H1 (cell line): ENCODE data around the gene DEUP1. TPM values are rescaled to one million over a fixed set of nuclear protein-coding genes. Genes with fewer than 3 reads are reported as not detected.

Experiments
- CTCF ChIA-PET: fragments of 300-600 bp; sonication (Branson Sonifier 250); formaldehyde crosslinking; loops from one replicate; lab custom pipeline; 2021; ENCODE audit not compliant: partially characterized antibody; lab: Charles Lee
- POLR2A ChIA-PET: fragments of 300-600 bp; sonication (Branson Sonifier 250); formaldehyde crosslinking; loops from one replicate; lab custom pipeline; 2021; ENCODE audit warnings: inconsistent platforms; ENCODE audit not compliant: partially characterized antibody; lab: Charles Lee
- DNase-seq, 2 experiments: peaks; one replicate each; pipeline versions ENCODE4 v3.0.0 to v3.0.0-alpha.2; 2010 to 2022; ENCODE audit warnings: low spot score in 2 of 2, low read depth in 1 of 2, mixed read lengths in 1 of 2
- FAIRE-seq: peaks from 2 replicates; lab custom pipeline; 2011; peaks lifted over from hg19 to GRCh38; lab: Jason Lieb, UNC
- H2AFZ ChIP-seq: 2 replicates; pipeline ENCODE4 v1.8.1; 2012; ENCODE audit warnings: low read length, inconsistent platforms
- H2AK5ac ChIP-seq: 2 replicates; pipeline ENCODE4 v1.6.1; 2013; ENCODE audit warnings: low read depth, low read length
- H2BK120ac ChIP-seq: replicated peaks from 2 replicates; pipeline ENCODE3; 2013; ENCODE audit warnings: low read depth, low read length, inconsistent platforms
- H2BK12ac ChIP-seq: 2 replicates; pipeline ENCODE4 v1.6.1; 2013; ENCODE audit warnings: low read depth, low read length
- H2BK15ac ChIP-seq: 2 replicates; pipeline ENCODE4 v1.6.1; 2013; ENCODE audit warnings: low read length
- H2BK20ac ChIP-seq: 2 replicates; pipeline ENCODE4 v1.6.1; 2013; ENCODE audit warnings: low read length
- H2BK5ac ChIP-seq: 2 replicates; pipeline ENCODE4 v1.6.1; 2013; ENCODE audit warnings: low read depth, low read length
- H3K14ac ChIP-seq: 2 replicates; pipeline ENCODE4 v1.6.1; 2013; ENCODE audit warnings: inconsistent platforms; ENCODE audit not compliant: insufficient read length
- H3K18ac ChIP-seq: 2 replicates; pipeline ENCODE4 v1.6.1; 2013; ENCODE audit warnings: low read length; ENCODE audit errors: extremely low read depth
- H3K23ac ChIP-seq: 2 replicates; pipeline ENCODE4 v1.6.1; 2013; ENCODE audit warnings: inconsistent platforms; ENCODE audit not compliant: insufficient read length
- H3K23me2 ChIP-seq: 2 replicates; pipeline ENCODE4 v1.6.1; 2013; ENCODE audit warnings: low read depth, low read length
- H3K27ac ChIP-seq: 2 replicates; pipeline ENCODE4 v1.6.1; 2011; ENCODE audit warnings: low read depth, low read length, inconsistent platforms
- H3K27me3 ChIP-seq, 4 experiments: replicated peaks in 1 of 4; 1 replicate in 1 of 4; 2 replicates in 3 of 4; pipeline versions ENCODE4 v1.6.1 to v1.8.1; 2011 to 2013; ENCODE audit warnings: low read length in 3 of 4, mild to moderate bottlenecking in 3 of 4, inconsistent platforms in 2 of 4, mixed read lengths in 2 of 4, moderate library complexity in 1 of 4; ENCODE audit not compliant: control insufficient read depth in 3 of 4, insufficient read depth in 3 of 4; ENCODE audit errors: extremely low read depth in 1 of 4
- H3K36me3 ChIP-seq, 4 experiments: 2 replicates each; pipeline versions ENCODE4 v1.6.1 to v1.8.1; 2011 to 2013; ENCODE audit warnings: mild to moderate bottlenecking in 4 of 4, low read length in 3 of 4, moderate library complexity in 2 of 4, control low read depth in 1 of 4, inconsistent platforms in 1 of 4; ENCODE audit not compliant: insufficient read depth in 4 of 4, control insufficient read depth in 2 of 4
- H3K4ac ChIP-seq: replicated peaks from 2 replicates; pipeline ENCODE3; 2013; ENCODE audit warnings: low read length, low read depth, mixed read lengths, inconsistent platforms; ENCODE audit not compliant: insufficient read length
- H3K4me1 ChIP-seq, 4 experiments: replicated peaks in 1 of 4; 1 replicate in 1 of 4; 2 replicates in 3 of 4; pipeline versions ENCODE4 v1.6.1 to v1.8.1; 2011 to 2013; ENCODE audit warnings: low read length in 3 of 4, inconsistent platforms in 2 of 4, mixed read lengths in 1 of 4; ENCODE audit not compliant: insufficient read depth in 4 of 4, control insufficient read depth in 3 of 4
- H3K4me2 ChIP-seq, 2 experiments: 2 replicates each; pipeline versions ENCODE4 v1.6.1 to v1.8.1; 2011 to 2013; ENCODE audit warnings: low read depth in 2 of 2, low read length in 2 of 2, control low read depth in 1 of 2, inconsistent platforms in 1 of 2, mild to moderate bottlenecking in 1 of 2; ENCODE audit not compliant: insufficient read depth in 1 of 2
- H3K4me3 ChIP-seq, 4 experiments: fragments of 200-600, 300-600 bp in 1 of 4; sonication (generic), shearing (Covaris generic), sonication (Bioruptor Twin) in 1 of 4; 2 replicates each; pipeline versions ENCODE4 v1.5.1 to v1.8.1; 2011 to 2016; ENCODE audit warnings: low read length in 4 of 4, low read depth in 3 of 4, control low read depth in 2 of 4, inconsistent platforms in 2 of 4, mild to moderate bottlenecking in 2 of 4, mixed read lengths in 1 of 4, moderate library complexity in 1 of 4; ENCODE audit not compliant: insufficient read depth in 2 of 4; ENCODE audit errors: extremely low read depth in 1 of 4
- H3K56ac ChIP-seq: replicated peaks from 2 replicates; pipeline ENCODE3; 2013; ENCODE audit warnings: low read depth, mild to moderate bottlenecking, mixed read lengths, low read length, inconsistent platforms; ENCODE audit not compliant: insufficient read length
- H3K79me1 ChIP-seq: 2 replicates; pipeline ENCODE4 v1.6.1; 2013; ENCODE audit warnings: low read depth, low read length, control low read depth
- H3K79me2 ChIP-seq, 2 experiments: 2 replicates each; pipeline versions ENCODE4 v1.6.1 to v1.8.1; 2012 to 2013; ENCODE audit warnings: low read length in 2 of 2, mild to moderate bottlenecking in 2 of 2, inconsistent platforms in 1 of 2; ENCODE audit not compliant: insufficient read depth in 2 of 2, control insufficient read depth in 1 of 2
- H3K9ac ChIP-seq, 4 experiments: replicated peaks in 1 of 4; 1 replicate in 1 of 4; 2 replicates in 3 of 4; pipeline versions ENCODE4 v1.6.1 to v1.8.1; 2011 to 2013; ENCODE audit warnings: low read depth in 3 of 4, low read length in 3 of 4, control low read depth in 2 of 4, mild to moderate bottlenecking in 2 of 4, moderate library complexity in 2 of 4, inconsistent platforms in 1 of 4; ENCODE audit errors: extremely low read depth in 1 of 4
- H3K9me3 ChIP-seq, 2 experiments: 2 replicates each; pipeline versions ENCODE4 v1.6.1 to v1.8.1; 2012 to 2013; ENCODE audit warnings: mild to moderate bottlenecking in 2 of 2, moderate library complexity in 2 of 2, control low read depth in 1 of 2, inconsistent platforms in 1 of 2, low read depth in 1 of 2, low read length in 1 of 2, mixed read lengths in 1 of 2; ENCODE audit not compliant: insufficient read depth in 2 of 2
- H4K20me1 ChIP-seq, 2 experiments: replicated peaks in 1 of 2; 2 replicates each; pipeline versions ENCODE3 to v1.8.1; 2011 to 2013; ENCODE audit warnings: inconsistent platforms in 2 of 2, low read length in 2 of 2, mild to moderate bottlenecking in 1 of 2; ENCODE audit not compliant: insufficient read depth in 2 of 2, control insufficient read depth in 1 of 2
- H4K5ac ChIP-seq: 2 replicates; pipeline ENCODE4 v1.6.1; 2013; ENCODE audit warnings: low read length, low read depth, mixed read lengths, inconsistent platforms; ENCODE audit not compliant: insufficient read length
- H4K8ac ChIP-seq: 2 replicates; pipeline ENCODE4 v1.8.0; 2013; ENCODE audit warnings: mild to moderate bottlenecking, moderate library complexity, low read length, inconsistent platforms; ENCODE audit not compliant: insufficient read depth; ENCODE audit errors: extremely low read depth
- H4K91ac ChIP-seq: replicated peaks from 2 replicates; pipeline ENCODE3; 2013; ENCODE audit warnings: low read length, mixed read lengths, inconsistent platforms; ENCODE audit not compliant: insufficient read length
- RBBP5 ChIP-seq: IDR thresholded peaks from 2 replicates; pipeline ENCODE4 v1.7.1; 2012; ENCODE audit warnings: low read depth, mild to moderate bottlenecking, inconsistent platforms, low read length, moderate library complexity, borderline replicate concordance
- TAF7 ChIP-seq: optimal IDR thresholded peaks from 2 replicates; pipeline ENCODE3; 2011; ENCODE audit warnings: low read depth, mild to moderate bottlenecking, inconsistent platforms, low read length, moderate library complexity, borderline replicate concordance
- WGBS, 2 experiments: shearing (Covaris generic) in 1 of 2; methylation state at CpG; one replicate each; pipeline versions ENCODE4 v1.1.6 to v1.1.7; 2013 to 2015; ENCODE audit warnings: low lambda C conversion rate in 2 of 2, mixed read lengths in 2 of 2, inconsistent platforms in 1 of 2, low coverage in 1 of 2, missing lambda C conversion rate in 1 of 2; ENCODE audit not compliant: insufficient replicate concordance in 2 of 2, insufficient coverage in 1 of 2, insufficient read length in 1 of 2; ENCODE audit errors: extremely low coverage in 1 of 2, missing lambda C conversion rate in 1 of 2; 5-methylcytosine and 5-hydroxymethylcytosine counted together
- polyA plus RNA-seq, 7 experiments: library from polyadenylated mRNA; depleted of rRNA in 3 of 7; stranded (reverse) in 5 of 7; unstranded in 2 of 7; fragments of >200 nt in 5 of 7; fragments of 200-250 nt in 2 of 7; gene quantifications; 1 replicate in 5 of 7; 2 replicates in 1 of 7; 4 replicates in 1 of 7; pipeline versions ENCODE4 v1.2.1 to v1.2.3, GENCODE V29; 2011 to 2013; ENCODE audit warnings: missing spikeins in 2 of 7, mixed read lengths in 2 of 7
- total RNA-seq: library from RNA; stranded (reverse); fragmentation: NEBNext Ultra II Directional; extraction: Animal tissue kit (Norgen Biotek cat#: 25700); gene quantifications from 2 replicates; pipeline ENCODE4 v1.2.1, GENCODE V29; 2021

Gene DEUP1
- total and polyA plus RNA-seq, 2 of the 8 experiments (the other 6 are each of a cell fraction or from before 2014, with no cell fraction given): 0.45 TPM; not detected in 1

DNA sequence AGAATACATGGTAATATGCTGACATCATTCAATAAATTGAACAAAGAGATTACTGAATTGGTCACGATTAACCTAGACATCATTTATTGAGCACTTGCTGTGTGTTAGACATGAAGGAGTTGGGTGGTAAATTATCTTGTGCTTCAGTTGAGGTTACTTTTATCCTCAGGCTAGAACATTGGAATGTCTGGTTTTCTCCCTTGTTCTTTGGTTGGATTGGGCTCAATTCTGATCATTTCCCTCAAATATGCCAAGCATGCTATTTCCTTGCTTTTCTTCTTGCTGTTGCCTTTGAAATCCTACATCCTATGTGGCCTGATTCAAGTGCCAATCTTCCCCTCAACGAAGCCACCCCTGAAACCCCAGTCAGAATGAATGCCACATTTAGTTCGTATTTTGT is 65.8 kb downstream of the DEUP1 start:
- no peak overlapping the region for H3K4me3 ChIP-seq
- no peaks in the 10 kb centered on the region for H3K36me3 ChIP-seq
- no peak overlapping the region for H4K8ac ChIP-seq
- H4K91ac ChIP-seq: no peak overlapping the region
- H3K79me2 ChIP-seq: no peaks in the 10 kb centered on the region
- POLR2A ChIA-PET: no interaction called here
- no peak overlapping the region for H2AFZ ChIP-seq
- H3K27me3 ChIP-seq: no peaks in the 10 kb centered on the region
- H2AK5ac ChIP-seq: no peak overlapping the region
- H2BK120ac ChIP-seq: no peak overlapping the region
- H3K18ac ChIP-seq: no peak overlapping the region
- H4K20me1 ChIP-seq: no peaks in the 10 kb centered on the region
- WGBS, 2 experiments: 76% methylated on average over 3 of the region's 3 CpGs; no CpG with 5 or more reads in 1 of the 2 experiments
- H3K79me1 ChIP-seq: no peaks in the 10 kb centered on the region
- H3K9me3 ChIP-seq: no peaks in the 10 kb centered on the region
- H2BK20ac ChIP-seq: no peak overlapping the region
- CTCF ChIA-PET: no interaction called here
- no peak for DNase-seq
- H2BK15ac ChIP-seq: no peak overlapping the region
- H3K4me2 ChIP-seq: no peak overlapping the region
- H3K4me1 ChIP-seq: peaks cover 0 to 12% (median 4%) of the 10 kb centered on the region in 4 experiments; a peak in 4 of 7 replicates
- no peak overlapping the region for H2BK5ac ChIP-seq
- no peak overlapping the region for H3K27ac ChIP-seq
- H4K5ac ChIP-seq: no peak overlapping the region
- TF ChIP-seq RBBP5 (no peak), TAF7 (no peak)
- no peaks in the 10 kb centered on the region for H3K23me2 ChIP-seq
- H3K14ac ChIP-seq: no peak overlapping the region
- H3K23ac ChIP-seq: no peak overlapping the region
- H3K9ac ChIP-seq: no peak overlapping the region
- no peak overlapping the region for H3K56ac ChIP-seq
- FAIRE-seq: no peak
- no peak overlapping the region for H3K4ac ChIP-seq
- 0 out of 2 replicates have a peak overlapping the region, but pooled peaks have one; percentile 19 for H2BK12ac ChIP-seq
